Right renal pelvis (tissue), 4 donors: ENCODE results near the gene DCLK1. TPM values are rescaled to one million over a fixed set of nuclear protein-coding genes. Genes with fewer than 3 reads are reported as not detected.

ENCODE experiments used
- DNase-seq, 4 donors: peaks; one replicate each; pipeline ENCODE4 v3.0.0-alpha.2; 2013; ENCODE audit warnings: low read depth in 4 of 4, low spot score in 3 of 4, missing footprints in 1 of 4
- polyA plus RNA-seq, 4 donors: library from polyadenylated mRNA; unstranded; fragments of 120-200 nt; gene quantifications; one replicate each; pipeline ENCODE4 v1.2.1, GENCODE V29; 2013; ENCODE audit not compliant: insufficient read length in 4 of 4

The DCLK1 gene
- polyA plus RNA-seq, 4 donors, result 5.6 to 7.0 (median 6.3) TPM

GRCh38 chr13:35841060-35841521, 290.1 kb downstream of the DCLK1 start:
- no peak for DNase-seq

DNA sequence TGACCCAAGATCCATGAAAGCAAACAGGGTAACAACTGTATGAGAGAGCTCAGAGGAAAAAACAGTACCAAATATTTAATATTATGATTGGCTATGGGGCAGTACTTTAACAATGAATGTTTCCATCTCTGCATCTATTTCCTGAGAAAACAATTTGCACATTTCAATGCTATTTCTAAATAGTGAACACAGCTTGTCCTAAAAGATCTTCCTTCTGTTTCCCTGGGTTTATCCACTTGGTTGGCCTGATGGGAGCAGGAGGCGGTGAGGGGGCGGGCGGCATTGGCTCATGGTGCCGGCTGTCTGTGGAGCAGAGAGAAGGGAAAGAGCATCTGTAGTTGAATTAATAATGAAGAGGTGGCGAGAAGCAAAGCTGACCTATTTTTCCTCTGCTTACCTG, 291.4 kb downstream of the DCLK1 start:
- DNase-seq, result no peak

DNA sequence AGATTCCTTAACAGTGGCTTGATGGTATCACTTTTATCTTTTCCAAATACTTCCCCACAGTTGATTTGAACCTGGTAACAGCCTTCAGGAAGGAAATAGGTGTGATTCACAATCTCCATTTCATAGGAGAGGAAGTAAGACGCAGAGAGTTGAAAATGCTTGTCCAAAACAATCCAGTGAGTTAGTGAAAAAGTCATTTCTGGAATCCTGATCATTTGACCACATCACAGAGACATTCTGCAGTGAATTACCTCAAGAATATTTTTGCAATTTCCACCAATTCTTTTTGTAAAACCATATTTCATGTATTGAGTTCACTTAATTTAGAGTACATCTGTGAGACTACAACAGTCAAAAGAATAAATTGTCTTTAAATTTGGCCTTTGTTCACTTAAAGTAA, 292.8 kb downstream of the DCLK1 start:
- DNase-seq, result no peak

- DNase-seq, result no peak
Observed at GRCh38 chr13:35836446-35836845, 294.7 kb downstream of the DCLK1 start.

GRCh38 chr13:35835989-35836388, 295.2 kb downstream of the DCLK1 start:
- DNase-seq, result no peak

GRCh38 chr13:35833608-35834275, 297.4 kb downstream of the DCLK1 start:
- DNase-seq, result no peak

DNA sequence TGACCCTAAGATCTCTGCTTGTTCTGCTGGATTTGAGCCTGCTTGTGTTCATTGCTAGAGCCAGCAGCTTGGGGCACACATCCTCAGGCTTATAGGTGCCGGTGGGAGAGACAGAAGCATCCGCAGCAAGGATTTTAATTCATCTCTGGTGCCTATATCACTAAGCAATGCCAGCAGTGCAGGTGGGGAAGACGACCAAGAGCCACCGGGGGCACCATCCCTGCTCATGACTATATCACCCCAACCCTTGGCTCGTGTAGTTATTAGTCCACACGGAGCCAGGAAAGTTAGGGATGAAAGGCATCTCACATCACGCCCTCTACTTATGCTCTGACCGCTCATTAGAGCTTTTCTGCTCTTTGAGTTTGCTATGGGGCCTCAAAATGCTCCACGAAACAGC, 298.2 kb downstream of the DCLK1 start:
- no peak for DNase-seq

- no peak for DNase-seq
Observed at GRCh38 chr13:35832551-35832950, 298.6 kb downstream of the DCLK1 start.

GRCh38 chr13:35830850-35831450, 300.2 kb downstream of the DCLK1 start:
- no peak for DNase-seq

- DNase-seq, result no peak
Observed at GRCh38 chr13:35826626-35827254, 304.4 kb downstream of the DCLK1 start.

GRCh38 chr13:35824825-35825224, 306.4 kb downstream of the DCLK1 start:
- DNase-seq, result no peak

DNA sequence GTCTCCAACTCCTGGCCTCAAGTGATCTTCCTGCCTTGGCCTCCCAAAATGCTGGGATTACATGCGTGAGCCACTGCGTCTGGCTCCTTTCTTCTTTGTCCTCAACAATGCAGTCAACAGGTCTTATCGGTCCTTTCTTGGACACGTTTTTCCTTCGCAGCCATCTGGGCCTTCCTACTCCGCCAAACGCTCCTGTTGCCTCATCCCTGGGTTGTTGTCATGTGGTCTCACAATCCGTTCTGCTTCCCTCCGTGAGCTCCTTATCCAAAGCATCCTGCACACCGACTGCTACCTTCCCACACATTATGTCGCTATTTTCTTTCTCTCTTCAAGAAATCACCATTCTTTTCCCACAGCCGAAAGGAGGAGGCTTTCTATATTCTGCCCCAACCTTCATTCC, 306.8 kb downstream of the DCLK1 start:
- no peak for DNase-seq

- no peak for DNase-seq
Observed at GRCh38 chr13:35822666-35823065, 308.5 kb downstream of the DCLK1 start.

DNA sequence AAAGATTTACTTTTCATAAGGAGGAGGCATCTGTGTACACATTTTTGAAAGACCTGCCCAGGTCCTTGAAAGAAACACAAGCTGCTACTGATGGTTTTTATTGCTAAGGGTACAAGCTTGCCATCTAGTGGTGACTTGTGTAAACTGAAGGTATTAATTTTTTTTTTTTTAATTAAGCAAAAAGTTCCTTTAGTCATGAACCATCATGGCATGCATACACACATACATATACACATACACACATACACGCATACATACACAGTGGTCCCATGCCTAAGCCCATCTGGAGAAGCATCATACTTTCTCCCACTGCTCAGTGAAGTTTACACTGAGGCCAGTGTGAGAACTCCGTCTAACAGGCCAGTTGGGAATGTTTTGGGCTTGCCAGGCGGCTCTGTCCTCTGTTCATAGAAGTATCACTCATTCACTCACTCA, 312.5 kb downstream of the DCLK1 start:
- DNase-seq, result peak in 1 of 4 donors; percentile 35

DNA sequence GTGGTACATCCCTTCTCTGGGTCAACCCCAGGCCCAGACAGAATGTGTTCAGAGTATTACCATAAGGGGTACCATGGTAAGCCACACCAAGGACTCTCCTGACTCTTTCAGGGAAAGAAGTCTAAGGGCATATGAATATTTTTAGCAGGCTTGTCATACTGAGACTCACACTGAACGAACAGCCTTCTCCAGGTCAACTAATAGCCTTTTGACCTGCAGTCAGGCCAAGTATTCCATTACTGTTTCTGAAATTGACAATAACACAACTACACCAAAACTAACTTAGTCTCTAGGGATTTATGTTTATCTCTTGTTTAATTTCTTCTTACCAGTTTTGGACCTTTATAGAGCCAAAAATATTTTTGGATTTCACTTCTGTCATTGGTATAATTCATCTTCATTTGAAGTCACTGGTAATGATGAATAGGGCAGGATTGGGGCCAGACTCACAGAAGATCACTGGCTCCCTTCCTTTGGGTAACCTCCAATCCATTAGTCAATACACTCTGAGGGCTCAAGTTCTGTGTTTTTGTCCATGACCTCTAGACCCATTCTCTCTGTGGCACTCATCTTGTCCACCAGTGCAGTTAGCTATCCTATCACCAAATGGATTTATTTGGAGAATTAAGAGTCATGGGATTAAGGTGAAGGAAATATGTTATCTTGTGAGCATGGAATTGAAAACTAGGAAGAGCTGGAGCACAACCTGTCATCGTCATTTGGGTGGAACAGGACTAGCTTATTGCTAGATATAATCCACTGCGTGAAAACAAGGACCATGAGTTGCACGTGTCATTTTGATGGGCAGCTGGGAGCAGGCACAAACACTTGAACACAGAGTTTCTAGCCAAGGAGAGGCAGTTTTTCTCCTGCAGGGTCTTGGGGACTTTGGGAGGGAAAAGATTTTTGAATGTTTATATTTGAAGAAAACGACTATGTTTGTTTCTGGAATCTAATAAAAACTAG, 313.3 kb downstream of the DCLK1 start:
- DNase-seq, result no peak

DNA sequence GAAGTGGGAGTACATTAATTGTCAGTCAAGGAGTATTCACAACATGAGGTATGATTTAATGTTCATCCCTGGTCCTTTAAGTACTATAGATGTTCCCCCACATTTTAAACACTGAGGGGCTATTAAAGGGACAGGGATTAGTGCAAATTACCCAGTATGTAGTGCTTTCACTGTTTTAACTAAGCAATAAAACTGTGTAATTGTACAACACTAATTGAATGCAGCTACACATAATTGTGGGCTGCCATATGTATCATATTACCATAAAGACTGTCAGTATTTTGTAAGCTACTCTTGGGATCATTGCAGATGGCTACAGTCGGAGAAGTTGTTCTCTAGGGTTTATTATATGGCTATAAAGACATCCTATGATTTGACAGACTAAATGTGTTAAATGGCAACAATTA, 316.6 kb downstream of the DCLK1 start:
- DNase-seq, result peak in 2 of 4 donors; percentile 45 to 51

DNA sequence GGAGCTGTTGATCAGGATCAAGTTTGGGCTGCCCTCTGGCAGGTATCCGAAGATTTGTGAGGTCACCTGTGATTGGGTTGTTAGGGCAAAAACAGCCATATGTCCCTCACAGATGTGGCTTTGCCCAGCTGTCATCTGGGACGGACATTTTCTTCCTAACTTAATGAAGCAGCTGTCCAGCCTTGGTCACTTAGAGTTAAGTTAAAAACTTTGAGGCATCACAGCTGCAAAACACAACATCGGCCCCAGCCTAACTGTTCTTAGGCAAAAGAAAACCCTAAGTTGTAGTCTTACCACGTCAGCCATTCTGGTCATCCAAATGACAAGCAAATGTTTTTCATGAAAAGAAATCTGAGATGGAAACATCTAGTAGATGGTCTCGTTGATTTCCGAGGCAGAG, 318.4 kb downstream of the DCLK1 start:
- no peak for DNase-seq

- no peak for DNase-seq
Observed at GRCh38 chr13:35810321-35810720, 320.9 kb downstream of the DCLK1 start.

DNA sequence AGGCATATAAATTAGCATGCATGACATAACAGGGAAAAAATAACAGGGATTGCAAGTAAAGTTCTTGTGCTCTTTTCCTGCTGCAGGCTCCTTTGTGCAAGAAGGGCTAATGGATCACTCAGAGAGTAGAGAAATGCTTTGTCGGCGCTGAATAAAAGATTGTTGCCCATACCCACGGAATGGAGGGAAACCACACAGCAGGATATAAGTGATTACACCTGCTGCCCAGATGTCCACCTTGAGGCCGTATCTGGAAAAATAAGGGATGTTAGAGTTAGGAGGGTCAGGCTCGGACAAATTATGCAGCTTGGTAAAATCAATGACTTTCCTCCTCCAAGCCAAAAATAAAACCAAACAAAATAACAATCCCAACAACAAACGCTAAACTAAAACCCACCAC, 322.3 kb downstream of the DCLK1 start:
- no peak for DNase-seq

DNA sequence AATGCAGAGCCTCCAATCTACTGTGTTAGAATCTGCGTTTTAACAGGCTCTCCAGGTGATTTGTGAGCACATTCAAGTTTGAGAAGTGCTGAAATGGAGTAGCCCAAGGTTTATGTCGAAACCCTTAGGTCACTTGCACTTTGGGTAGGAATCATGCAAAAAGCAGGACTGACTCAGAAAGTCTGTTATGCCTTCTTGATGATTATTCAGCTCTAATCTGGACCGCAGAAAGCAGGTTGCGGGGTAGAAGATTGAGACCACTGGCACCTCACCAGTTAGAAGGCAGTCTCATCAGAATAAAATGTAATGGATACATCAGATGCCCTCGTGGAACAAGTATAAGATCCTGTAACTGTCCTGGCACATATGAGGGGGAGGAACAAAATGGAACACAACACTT, 326.3 kb downstream of the DCLK1 start:
- DNase-seq, result no peak

- no peak for DNase-seq
Observed at GRCh38 chr13:35797991-35798390, 333.2 kb downstream of the DCLK1 start.
